GM13976 (cell line): ENCODE measurements around the gene GKN1.

Source experiments
- DNase-seq: peaks from one replicate; pipeline ENCODE4 v3.0.0; 2012; ENCODE audit warnings: low spot score
- in situ Hi-C: fragments of 300-500 bp; cut with MboI; formaldehyde crosslinking; loops from one replicate; pipeline ENCODE4 v1.12.0; 2022; ENCODE audit warnings: low sequenced_read_pairs, mixed read lengths, inconsistent platforms; ENCODE audit not compliant: unreplicated experiment
- TF ChIP-seq, protein P1 (sequence below): IDR thresholded peaks from 2 replicates; pipeline ENCODE4 v1.5.1; 2012; ENCODE audit warnings: borderline replicate concordance, mild to moderate bottlenecking; ENCODE audit not compliant: insufficient read depth; ENCODE audit errors: extremely low read depth, missing control alignments, control extremely low read depth

Gene GKN1, protein sequence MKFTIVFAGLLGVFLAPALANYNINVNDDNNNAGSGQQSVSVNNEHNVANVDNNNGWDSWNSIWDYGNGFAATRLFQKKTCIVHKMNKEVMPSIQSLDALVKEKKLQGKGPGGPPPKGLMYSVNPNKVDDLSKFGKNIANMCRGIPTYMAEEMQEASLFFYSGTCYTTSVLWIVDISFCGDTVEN

DNA sequence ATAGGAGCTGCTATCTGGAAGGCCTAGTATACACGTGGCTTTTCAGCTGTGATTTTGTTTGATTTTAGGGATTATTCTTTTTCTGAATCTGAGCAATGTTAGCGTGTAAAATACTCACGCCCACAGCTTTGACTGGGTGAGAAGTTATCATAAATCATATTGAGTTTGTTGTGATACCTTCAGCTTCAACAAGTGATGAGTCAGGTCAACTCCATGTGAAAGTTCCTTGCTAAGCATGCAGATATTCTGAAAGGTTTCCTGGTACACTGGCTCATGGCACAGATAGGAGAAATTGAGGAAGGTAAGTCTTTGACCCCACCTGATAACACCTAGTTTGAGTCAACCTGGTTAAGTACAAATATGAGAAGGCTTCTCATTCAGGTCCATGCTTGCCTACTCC lies at the start of gene GKN1:
Gene GKN1, plus strand, starts transcription at position 386 of the 400 bp plus-strand sequence. CDS start 42 bp downstream, outside the sequence.
- no peak for DNase-seq
- in situ Hi-C loops: no loop called here
- TF ChIP-seq, protein P1, sequence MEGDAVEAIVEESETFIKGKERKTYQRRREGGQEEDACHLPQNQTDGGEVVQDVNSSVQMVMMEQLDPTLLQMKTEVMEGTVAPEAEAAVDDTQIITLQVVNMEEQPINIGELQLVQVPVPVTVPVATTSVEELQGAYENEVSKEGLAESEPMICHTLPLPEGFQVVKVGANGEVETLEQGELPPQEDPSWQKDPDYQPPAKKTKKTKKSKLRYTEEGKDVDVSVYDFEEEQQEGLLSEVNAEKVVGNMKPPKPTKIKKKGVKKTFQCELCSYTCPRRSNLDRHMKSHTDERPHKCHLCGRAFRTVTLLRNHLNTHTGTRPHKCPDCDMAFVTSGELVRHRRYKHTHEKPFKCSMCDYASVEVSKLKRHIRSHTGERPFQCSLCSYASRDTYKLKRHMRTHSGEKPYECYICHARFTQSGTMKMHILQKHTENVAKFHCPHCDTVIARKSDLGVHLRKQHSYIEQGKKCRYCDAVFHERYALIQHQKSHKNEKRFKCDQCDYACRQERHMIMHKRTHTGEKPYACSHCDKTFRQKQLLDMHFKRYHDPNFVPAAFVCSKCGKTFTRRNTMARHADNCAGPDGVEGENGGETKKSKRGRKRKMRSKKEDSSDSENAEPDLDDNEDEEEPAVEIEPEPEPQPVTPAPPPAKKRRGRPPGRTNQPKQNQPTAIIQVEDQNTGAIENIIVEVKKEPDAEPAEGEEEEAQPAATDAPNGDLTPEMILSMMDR: no peak

DNA sequence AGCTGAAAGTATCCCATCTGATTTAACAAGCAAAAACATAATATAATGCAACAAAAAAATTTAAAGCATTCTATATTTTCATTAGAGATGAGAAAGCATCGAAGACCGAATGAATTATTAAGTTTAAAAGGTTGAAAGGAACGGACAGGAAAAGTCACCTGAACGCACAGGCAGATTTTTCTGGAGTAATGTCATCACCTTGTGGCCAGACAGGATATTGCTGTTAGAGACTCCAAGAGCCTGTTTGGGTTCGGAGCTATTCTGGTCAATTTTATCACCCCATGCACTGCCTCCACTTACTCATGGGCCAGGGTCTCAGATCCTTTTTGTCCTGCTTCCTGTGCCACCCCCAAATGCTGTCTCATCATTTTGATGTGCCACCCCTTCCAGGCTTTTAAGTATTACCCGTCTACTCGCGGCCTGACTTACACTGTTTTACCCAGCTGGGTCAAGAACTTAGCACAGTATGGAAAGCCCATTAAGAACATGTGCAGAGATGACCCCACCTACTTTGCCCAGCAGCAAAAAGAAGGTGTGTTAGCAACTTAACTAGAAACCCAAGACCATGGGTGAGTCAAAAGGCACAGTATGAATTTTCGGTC lies 49.0 kb upstream of the GKN1 start:
- TF ChIP-seq, protein P1: peak; percentile 79
- DNase-seq: peak; percentile 59
- in situ Hi-C loops: no loop called here

DNA sequence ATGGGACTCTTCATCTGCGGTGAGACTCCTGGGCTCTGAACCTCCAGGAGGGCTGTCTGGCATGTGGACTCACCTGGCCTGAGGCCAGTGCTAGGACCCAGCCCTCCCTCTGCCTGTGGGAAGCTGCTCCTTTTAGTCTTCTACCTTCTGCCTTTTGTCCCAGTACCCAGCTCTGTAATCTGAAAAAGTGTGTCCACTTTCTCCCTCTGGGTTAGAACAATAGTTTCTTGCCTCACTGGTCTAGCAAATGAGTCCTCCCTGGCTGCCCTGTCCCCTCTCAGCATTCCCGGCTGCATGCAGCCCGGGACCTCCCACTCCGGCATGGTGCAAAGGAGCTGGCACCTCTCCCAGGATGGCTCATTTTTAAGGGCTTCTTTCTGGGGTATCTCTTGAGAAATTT lies 47.6 kb upstream of the GKN1 start:
- TF ChIP-seq, protein P1: no peak
- no peak for DNase-seq
- in situ Hi-C loops: no loop called here

DNA sequence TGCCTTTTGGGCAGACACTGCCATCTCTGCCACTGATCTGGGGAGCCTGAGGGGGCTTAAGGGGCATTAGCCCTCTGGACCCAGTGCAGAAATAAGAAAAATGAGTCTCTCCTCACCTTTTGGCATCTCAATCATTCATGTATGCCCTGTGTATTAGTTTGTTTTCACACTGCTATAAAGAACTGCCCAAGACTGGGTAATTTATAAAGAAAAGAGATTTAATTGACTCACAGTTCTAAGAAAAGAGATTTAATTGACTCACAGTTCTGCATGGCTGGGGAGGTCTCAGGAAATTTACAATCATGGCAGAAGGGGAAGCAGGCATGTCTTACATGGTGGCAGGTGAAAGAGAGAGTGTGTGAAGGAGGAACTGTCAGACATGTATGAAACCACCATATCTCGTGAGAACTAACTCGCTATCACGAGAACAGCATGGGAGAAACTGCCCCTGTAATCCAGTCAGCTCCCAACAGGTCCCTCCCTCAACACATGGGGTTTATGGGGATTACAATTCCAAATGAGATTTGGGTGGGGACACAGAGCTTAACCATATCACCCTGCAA lies 43.2 kb upstream of the GKN1 start:
- TF ChIP-seq, protein P1: no peak
- DNase-seq: no peak
- in situ Hi-C loops: no loop called here

DNA sequence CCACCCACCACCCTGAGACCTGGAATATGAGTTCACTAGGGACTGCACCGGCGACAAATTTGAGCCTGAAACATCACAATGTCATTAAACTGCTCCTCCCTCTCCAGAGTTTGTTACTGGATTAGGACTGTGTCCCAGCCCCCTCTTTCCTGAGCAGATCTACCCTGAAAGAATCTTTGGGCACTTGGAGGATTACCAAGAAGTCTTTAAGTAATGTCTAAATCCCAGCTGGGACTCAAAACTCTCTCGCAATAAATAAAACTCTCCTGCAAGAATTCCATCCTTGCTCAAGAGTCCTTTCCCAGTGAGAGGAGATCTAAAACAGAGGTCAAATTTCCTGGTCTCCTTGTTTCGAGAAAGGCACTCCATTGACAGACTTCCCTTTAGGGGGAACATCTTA lies 42.6 kb upstream of the GKN1 start:
- in situ Hi-C loops: no loop called here
- TF ChIP-seq, protein P1: no peak
- no peak for DNase-seq

DNA sequence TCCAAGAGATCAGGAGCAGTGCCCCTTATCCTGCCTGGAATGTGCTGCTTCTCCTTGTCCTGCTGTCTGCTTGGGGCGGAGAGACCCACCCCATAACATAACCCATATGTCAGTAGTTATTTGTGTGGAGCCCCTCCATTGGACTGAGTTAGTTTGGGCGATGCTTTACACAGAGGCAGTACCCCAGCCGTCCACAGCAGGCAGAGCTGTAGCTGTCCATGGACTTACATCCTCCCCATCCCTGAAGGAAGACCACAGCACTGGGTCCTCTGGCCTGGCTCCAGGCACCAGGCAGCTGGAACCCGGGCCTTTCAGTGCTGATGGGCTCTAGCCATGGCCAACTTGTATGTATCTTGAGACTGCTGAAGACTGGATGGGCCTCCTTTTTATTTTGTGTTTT lies 42.0 kb upstream of the GKN1 start:
- TF ChIP-seq, protein P1: no peak
- in situ Hi-C loops: no loop called here
- DNase-seq: no peak

DNA sequence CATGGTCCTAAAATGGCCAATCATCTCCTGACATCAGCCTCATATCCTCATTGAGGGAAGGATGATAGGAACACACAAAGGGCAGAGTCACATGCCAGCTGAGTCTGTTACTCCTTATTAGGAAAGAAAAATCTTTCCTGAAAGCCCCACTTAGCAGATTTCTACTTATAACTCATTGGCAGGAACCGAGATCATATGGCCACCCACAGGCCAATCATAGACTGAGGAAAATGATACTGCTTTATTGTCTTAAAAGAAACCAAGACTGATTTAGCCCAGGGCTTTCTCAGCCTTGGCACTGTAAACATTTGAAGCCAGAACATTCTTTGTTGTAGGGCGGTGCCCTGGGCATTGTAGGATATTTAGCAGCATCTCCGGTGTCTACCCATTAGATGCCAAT lies 40.4 kb upstream of the GKN1 start:
- TF ChIP-seq, protein P1: no peak
- in situ Hi-C loops: no loop called here
- DNase-seq: no peak
